K562 (cell line): Measurements from ENCODE around the gene MAGI1. TPM values are rescaled to one million over a fixed set of nuclear protein-coding genes. Genes with fewer than 3 reads are reported as not detected.

ENCODE experiments used
- ATAC-seq: fragments of 200-7000 bp; cut with Tn5 transposase; 3 replicates; pipeline ENCODE4 v1.9.1; 2020; ENCODE audit warnings: moderate library complexity
- BruUV-seq: library from RNA; stranded (reverse); fragments of 400-500 nt; replicated peaks from 2 replicates; lab custom pipeline; 2021; lab: Mats Ljungman, UMichigan
- CTCF ChIA-PET: fragments of 300-600 bp; formaldehyde crosslinking; extraction: SDS; loops from one replicate; lab custom pipeline; 2021; ENCODE audit warnings: low intra/inter-chr PET ratio; lab: Yijun Ruan, JAX
- POLR2A ChIA-PET: fragments of 300-600, 350-650 bp; sonication (Branson Sonifier 250); formaldehyde crosslinking; extraction: SDS; loops from one replicate; lab custom pipeline; 2021; ENCODE audit warnings: antibody characterized with exemption, inconsistent platforms; lab: Yijun Ruan, JAX
- DNase-seq, 4 experiments: peaks; one replicate each; pipeline versions ENCODE4 v3.0.0 to v3.0.0-alpha.2; 2011 to 2018; ENCODE audit warnings: low spot score in 3 of 4, mixed read lengths in 3 of 4; ENCODE audit errors: extremely low read depth in 1 of 4
- FAIRE-seq: peaks from 2 replicates; lab custom pipeline; 2011; peaks lifted over from hg19 to GRCh38; lab: Jason Lieb, UNC
- H2AFZ ChIP-seq: 2 replicates; pipeline ENCODE4 v1.6.0; 2011; ENCODE audit warnings: low read depth, low read length, control low read depth, inconsistent platforms
- H3K27ac ChIP-seq: fragments of 200-600 bp; 3 replicates; pipeline ENCODE4 v1.8.0; 2011; ENCODE audit warnings: low read depth, mild to moderate bottlenecking, control low read depth, inconsistent platforms, low read length, moderate library complexity, mixed read lengths; ENCODE audit errors: extremely low read depth
- H3K27me3 ChIP-seq, 2 experiments: fragments of 300-600 bp in 1 of 2; 2 replicates in 1 of 2; 3 replicates in 1 of 2; pipeline versions ENCODE4 v1.6.0 to v1.8.0; 2011; ENCODE audit warnings: inconsistent platforms in 2 of 2, low read length in 2 of 2, mild to moderate bottlenecking in 1 of 2, mixed read lengths in 1 of 2, moderate library complexity in 1 of 2; ENCODE audit not compliant: control insufficient read depth in 2 of 2, insufficient read depth in 2 of 2
- H3K36me3 ChIP-seq: fragments of 300-600 bp; 3 replicates; pipeline ENCODE4 v1.8.0; 2011; ENCODE audit warnings: mild to moderate bottlenecking, low read length, inconsistent platforms; ENCODE audit not compliant: control insufficient read depth, insufficient read depth
- H3K4me1 ChIP-seq, 2 experiments: fragments of 200-600 bp in 1 of 2; replicated peaks in 1 of 2; 2 replicates in 1 of 2; 3 replicates in 1 of 2; pipeline versions ENCODE4 v1.5.1 to v1.8.0; 2011; ENCODE audit warnings: inconsistent platforms in 2 of 2, low read length in 2 of 2, mild to moderate bottlenecking in 1 of 2, mixed read lengths in 1 of 2, moderate library complexity in 1 of 2; ENCODE audit not compliant: control insufficient read depth in 2 of 2, insufficient read depth in 2 of 2
- H3K4me2 ChIP-seq: 2 replicates; pipeline ENCODE4 v1.6.1; 2011; ENCODE audit warnings: low read length, control low read depth, inconsistent platforms, mixed read lengths; ENCODE audit not compliant: insufficient read depth
- H3K4me3 ChIP-seq: fragments of 200-600 bp; sonication (generic), shearing (Covaris generic); 2 replicates; pipeline ENCODE4 v1.5.1; 2016; ENCODE audit warnings: control low read depth, inconsistent platforms
- H3K79me2 ChIP-seq: fragments of 200-600 bp; 3 replicates; pipeline ENCODE4 v1.8.0; 2011; ENCODE audit warnings: low read length, inconsistent platforms; ENCODE audit not compliant: control insufficient read depth, insufficient read depth
- H3K9ac ChIP-seq, 2 experiments: 2 replicates each; pipeline versions ENCODE4 v1.6.0 to v1.6.1; 2011; ENCODE audit warnings: low read depth in 2 of 2, low read length in 2 of 2, control low read depth in 1 of 2, inconsistent platforms in 1 of 2, mild to moderate bottlenecking in 1 of 2, mixed read lengths in 1 of 2; ENCODE audit not compliant: insufficient read depth in 1 of 2
- H3K9me1 ChIP-seq: one replicate; pipeline ENCODE4 v1.6.0; 2011; ENCODE audit warnings: inconsistent platforms, mild to moderate bottlenecking, low read length, moderate library complexity; ENCODE audit not compliant: control insufficient read depth, insufficient read depth
- H3K9me3 ChIP-seq: replicated peaks from 2 replicates; pipeline ENCODE4 v1.5.1; 2011; ENCODE audit warnings: low read depth, low read length, inconsistent platforms; ENCODE audit not compliant: control insufficient read depth, insufficient read depth
- H4K20me1 ChIP-seq: replicated peaks from 2 replicates; pipeline ENCODE4 v1.6.1; 2011; ENCODE audit warnings: low read length, inconsistent platforms, mixed read lengths; ENCODE audit not compliant: control insufficient read depth, insufficient read depth
- BACH1 ChIP-seq: fragments of 200-800 bp; sonication (Bioruptor generic); IDR thresholded peaks from 2 replicates; pipeline ENCODE4 v1.6.1; 2016; ENCODE audit warnings: missing genetic modification characterization, missing compliant biosample characterization
- CBX1 ChIP-seq: sonication (generic); IDR thresholded peaks from 2 replicates; pipeline ENCODE4 v1.6.1; 2016; ENCODE audit warnings: antibody characterized with exemption, low read depth, mild to moderate bottlenecking
- CHD4 ChIP-seq: fragments of 200-600 bp; sonication (generic); IDR thresholded peaks from 3 replicates; pipeline ENCODE4 v1.6.1; 2012; ENCODE audit warnings: low read depth, mild to moderate bottlenecking, mixed read lengths, low read length, inconsistent platforms; ENCODE audit not compliant: insufficient read depth, insufficient replicate concordance, poor library complexity, severe bottlenecking
- CREB1 ChIP-seq, 2 experiments: sonication (generic) in 1 of 2; formaldehyde crosslinking in 1 of 2; IDR thresholded peaks; 2 replicates each; pipeline versions ENCODE4 v1.6.1 to v1.8.0; 2012 to 2022; ENCODE audit warnings: inconsistent platforms in 1 of 2, mild to moderate bottlenecking in 1 of 2, missing genetic modification reagents in 1 of 2, moderate library complexity in 1 of 2
- ETV6 ChIP-seq, 3 experiments: fragments of 150-350 bp in 1 of 3; sonication (generic) in 1 of 3; formaldehyde crosslinking in 1 of 3; IDR thresholded peaks; 2 replicates each; pipeline versions ENCODE4 v1.6.1 to v1.8.0; 2014 to 2022; ENCODE audit warnings: borderline replicate concordance in 2 of 3, low read depth in 2 of 3, antibody characterized with exemption in 1 of 3, low read length in 1 of 3, mild to moderate bottlenecking in 1 of 3, missing genetic modification reagents in 1 of 3
- PHF21A ChIP-seq: fragments of 450-650 bp; IDR thresholded peaks from 2 replicates; pipeline ENCODE4 v1.6.1; 2017; ENCODE audit warnings: low read depth, borderline replicate concordance
- RBM15 ChIP-seq: fragments of 200-400 bp; formaldehyde crosslinking; IDR thresholded peaks from 2 replicates; pipeline ENCODE4 v1.6.1; 2018; ENCODE audit warnings: mild to moderate bottlenecking, low read length, moderate library complexity; ENCODE audit not compliant: insufficient read depth
- SMARCC2 ChIP-seq: fragments of 450-650 bp; IDR thresholded peaks from 2 replicates; pipeline ENCODE4 v1.6.1; 2017; ENCODE audit warnings: antibody characterized with exemption, moderate library complexity, mild to moderate bottlenecking, low read depth
- ZFP1 ChIP-seq: fragments of 450-650 bp; formaldehyde crosslinking; IDR thresholded peaks from 2 replicates; pipeline ENCODE4 v1.4.0; 2020; ENCODE audit warnings: mild to moderate bottlenecking, mixed read lengths
- ZFPM2 ChIP-seq: fragments of 250-450 bp; sonication (Bioruptor Pico); IDR thresholded peaks from 2 replicates; pipeline ENCODE4 v1.5.1; 2022; ENCODE audit warnings: mild to moderate bottlenecking
- WGBS: fragments of 100-300 bp; shearing (Covaris generic); methylation state at CpG from one replicate; pipeline ENCODE4 v1.1.6; 2016; ENCODE audit warnings: low coverage, mixed read lengths; ENCODE audit not compliant: insufficient coverage; ENCODE audit errors: missing lambda C conversion rate; 5-methylcytosine and 5-hydroxymethylcytosine counted together
- in situ Hi-C: fragments of 300-500 bp; cut with MboI; formaldehyde crosslinking; loops from 4 replicates; pipeline ENCODE4 v1.15.0; 2018; ENCODE audit warnings: inconsistent platforms, mixed read lengths
- intact Hi-C: fragments of 100-400 bp; cut with micrococcal nuclease; formaldehyde crosslinking; loops from 2 replicates; pipeline ENCODE4 v1.14.2; 2022
- polyA plus RNA-seq, 8 experiments: library from polyadenylated mRNA; depleted of rRNA in 4 of 8; stranded (reverse) in 5 of 8; unstranded in 3 of 8; fragments of >200 nt; fragmentation: Nextera tagmentation in 2 of 8; fragmentation: Illumina TruSeq in 1 of 8; extraction: Ambion mirVana in 2 of 8; extraction: Trizol in 1 of 8; gene quantifications; 2 replicates each; pipeline versions ENCODE4 v1.2.1 to v1.2.3, GENCODE V29; 2011 to 2014; ENCODE audit warnings: inconsistent platforms in 1 of 8, missing spikeins in 1 of 8
- total RNA-seq, 7 experiments: library from RNA; depleted of rRNA in 6 of 7; stranded (reverse); fragments of >200 nt in 6 of 7; fragmentation: Illumina TruSeq in 2 of 7; extraction: Trizol in 2 of 7; gene quantifications; 2 replicates each; pipeline versions ENCODE4 v1.2.1 to v1.2.3, GENCODE V29; 2011 to 2021; ENCODE audit warnings: low replicate concordance in 1 of 7
- TF ChIP-seq, protein P1 (sequence below): sonication (generic); formaldehyde crosslinking; IDR thresholded peaks from 2 replicates; pipeline ENCODE4 v1.8.1; 2022; ENCODE audit warnings: missing genetic modification reagents
- TF ChIP-seq, protein P2 (sequence below), 2 experiments: fragments of 150-350 bp in 1 of 2; IDR thresholded peaks; 2 replicates each; pipeline ENCODE4 v1.6.1; 2012 to 2016; ENCODE audit warnings: low read depth in 2 of 2, low read length in 2 of 2, mild to moderate bottlenecking in 1 of 2, moderate library complexity in 1 of 2
- TF ChIP-seq, protein P3 (sequence below), 2 experiments: IDR thresholded peaks; 2 replicates each; pipeline ENCODE4 v1.6.1; 2011; ENCODE audit warnings: borderline replicate concordance in 1 of 2, control low read depth in 1 of 2, low read depth in 1 of 2, low read length in 1 of 2, mild to moderate bottlenecking in 1 of 2, mixed read lengths in 1 of 2, moderate library complexity in 1 of 2; ENCODE audit not compliant: insufficient read depth in 1 of 2, insufficient read length in 1 of 2, poor library complexity in 1 of 2, severe bottlenecking in 1 of 2; ENCODE audit errors: extremely low read depth in 1 of 2

Gene MAGI1
- total and polyA plus RNA-seq, 9 of the 15 experiments (the other 6 are each of a cell fraction or from before 2014, with no cell fraction given): 7.8 to 59.4 (median 43.2) TPM

DNA sequence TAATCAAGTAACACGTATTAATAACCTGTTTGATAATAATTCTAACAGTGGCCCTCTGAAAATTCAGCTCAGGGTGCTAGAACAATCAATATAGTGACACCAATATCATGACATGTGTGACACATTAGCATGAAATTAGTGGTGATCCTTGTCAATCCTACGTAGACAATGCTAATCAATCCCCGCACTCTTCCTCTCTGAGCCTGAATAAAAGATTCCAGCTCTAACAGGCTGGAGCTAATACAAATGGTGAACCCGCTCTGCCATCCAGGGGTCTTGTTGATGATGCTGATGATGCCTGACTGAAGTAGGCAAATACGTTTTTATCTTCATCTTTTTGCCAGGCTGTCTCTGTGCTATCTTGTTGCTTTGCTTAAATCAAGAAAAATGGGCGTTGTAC, 462.5 kb downstream of the MAGI1 start:
- no TSS peak for BruUV-seq
- H3K79me2 ChIP-seq: peaks cover 82% of the 10 kb centered on the region
- no peaks in the 10 kb centered on the region for H3K27me3 ChIP-seq
- no peaks in the 10 kb centered on the region for H4K20me1 ChIP-seq
- ATAC-seq: no peak; the same call in 2 of the 3 replicates
- ChIA-PET POLR2A (interaction anchor here (0.6 kb wide), 1 partner anchor 11 kb away, joined by 4 read pairs; no protein-coding TSS in a partner anchor), CTCF (no interaction called here)
- intact Hi-C loops (no loop called here), in situ Hi-C loops (no loop called here)
- peak overlapping the region; percentile 34; the same call in 1 of the 3 replicates for H3K27ac ChIP-seq
- FAIRE-seq: no peak
- H3K4me3 ChIP-seq: no peak overlapping the region
- H3K9me1 ChIP-seq: no peaks in the 10 kb centered on the region
- DNase-seq: no peak
- peaks cover 0 to 16% of the 10 kb centered on the region in 2 experiments; a peak in 2 of 5 replicates for H3K4me1 ChIP-seq
- no peaks in the 10 kb centered on the region; the same call in 1 of the 2 replicates for H3K9me3 ChIP-seq
- H3K9ac ChIP-seq: no peak overlapping the region
- H2AFZ ChIP-seq: peak overlapping the region; percentile 53; the same call in 1 of the 2 replicates
- H3K4me2 ChIP-seq: no peak overlapping the region; the same call in 1 of the 2 replicates
- WGBS: 63% methylated on average over 6 of the region's 6 CpGs
- no peaks in the 10 kb centered on the region for H3K36me3 ChIP-seq
- TF ChIP-seq, protein P1, sequence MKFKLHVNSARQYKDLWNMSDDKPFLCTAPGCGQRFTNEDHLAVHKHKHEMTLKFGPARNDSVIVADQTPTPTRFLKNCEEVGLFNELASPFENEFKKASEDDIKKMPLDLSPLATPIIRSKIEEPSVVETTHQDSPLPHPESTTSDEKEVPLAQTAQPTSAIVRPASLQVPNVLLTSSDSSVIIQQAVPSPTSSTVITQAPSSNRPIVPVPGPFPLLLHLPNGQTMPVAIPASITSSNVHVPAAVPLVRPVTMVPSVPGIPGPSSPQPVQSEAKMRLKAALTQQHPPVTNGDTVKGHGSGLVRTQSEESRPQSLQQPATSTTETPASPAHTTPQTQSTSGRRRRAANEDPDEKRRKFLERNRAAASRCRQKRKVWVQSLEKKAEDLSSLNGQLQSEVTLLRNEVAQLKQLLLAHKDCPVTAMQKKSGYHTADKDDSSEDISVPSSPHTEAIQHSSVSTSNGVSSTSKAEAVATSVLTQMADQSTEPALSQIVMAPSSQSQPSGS (CRISPR knock-in tag): no peak
- TF ChIP-seq ETV6 (IDR thresholded peaks at IDR 0.05; ENCODE audit: borderline replicate concordance in 1 of 2, low read depth in 2 of 2, low read length in 1 of 2) (no peak), ETV6 (CRISPR knock-in tag; IDR thresholded peaks at IDR 0.05; ENCODE audit: borderline replicate concordance) (no peak), PHF21A (no peak), ZFPM2 (CRISPR knock-in tag) (no peak), CHD4 (no peak), CREB1 (IDR thresholded peaks at IDR 0.05) (no peak), CREB1 (CRISPR knock-in tag; IDR thresholded peaks at IDR 0.05) (no peak), CBX1 (no peak), RBM15 (no peak), ZFP1 (no peak), SMARCC2 (no peak), BACH1 (tag) (no peak)
- TF ChIP-seq, protein P2, sequence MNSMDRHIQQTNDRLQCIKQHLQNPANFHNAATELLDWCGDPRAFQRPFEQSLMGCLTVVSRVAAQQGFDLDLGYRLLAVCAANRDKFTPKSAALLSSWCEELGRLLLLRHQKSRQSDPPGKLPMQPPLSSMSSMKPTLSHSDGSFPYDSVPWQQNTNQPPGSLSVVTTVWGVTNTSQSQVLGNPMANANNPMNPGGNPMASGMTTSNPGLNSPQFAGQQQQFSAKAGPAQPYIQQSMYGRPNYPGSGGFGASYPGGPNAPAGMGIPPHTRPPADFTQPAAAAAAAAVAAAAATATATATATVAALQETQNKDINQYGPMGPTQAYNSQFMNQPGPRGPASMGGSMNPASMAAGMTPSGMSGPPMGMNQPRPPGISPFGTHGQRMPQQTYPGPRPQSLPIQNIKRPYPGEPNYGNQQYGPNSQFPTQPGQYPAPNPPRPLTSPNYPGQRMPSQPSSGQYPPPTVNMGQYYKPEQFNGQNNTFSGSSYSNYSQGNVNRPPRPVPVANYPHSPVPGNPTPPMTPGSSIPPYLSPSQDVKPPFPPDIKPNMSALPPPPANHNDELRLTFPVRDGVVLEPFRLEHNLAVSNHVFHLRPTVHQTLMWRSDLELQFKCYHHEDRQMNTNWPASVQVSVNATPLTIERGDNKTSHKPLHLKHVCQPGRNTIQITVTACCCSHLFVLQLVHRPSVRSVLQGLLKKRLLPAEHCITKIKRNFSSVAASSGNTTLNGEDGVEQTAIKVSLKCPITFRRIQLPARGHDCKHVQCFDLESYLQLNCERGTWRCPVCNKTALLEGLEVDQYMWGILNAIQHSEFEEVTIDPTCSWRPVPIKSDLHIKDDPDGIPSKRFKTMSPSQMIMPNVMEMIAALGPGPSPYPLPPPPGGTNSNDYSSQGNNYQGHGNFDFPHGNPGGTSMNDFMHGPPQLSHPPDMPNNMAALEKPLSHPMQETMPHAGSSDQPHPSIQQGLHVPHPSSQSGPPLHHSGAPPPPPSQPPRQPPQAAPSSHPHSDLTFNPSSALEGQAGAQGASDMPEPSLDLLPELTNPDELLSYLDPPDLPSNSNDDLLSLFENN (IDR thresholded peaks at IDR 0.05; ENCODE audit: low read depth in 2 of 2, low read length in 2 of 2): 0 out of 4 replicates have a peak, but pooled peaks of 1 of the 2 experiments have one; percentile 50
- TF ChIP-seq, protein P3, sequence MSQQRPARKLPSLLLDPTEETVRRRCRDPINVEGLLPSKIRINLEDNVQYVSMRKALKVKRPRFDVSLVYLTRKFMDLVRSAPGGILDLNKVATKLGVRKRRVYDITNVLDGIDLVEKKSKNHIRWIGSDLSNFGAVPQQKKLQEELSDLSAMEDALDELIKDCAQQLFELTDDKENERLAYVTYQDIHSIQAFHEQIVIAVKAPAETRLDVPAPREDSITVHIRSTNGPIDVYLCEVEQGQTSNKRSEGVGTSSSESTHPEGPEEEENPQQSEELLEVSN (IDR thresholded peaks at IDR 0.05; ENCODE audit: borderline replicate concordance in 1 of 2, extremely low read depth in 1 of 2, insufficient read depth in 1 of 2, insufficient read length in 1 of 2, low read depth in 1 of 2, low read length in 1 of 2, poor library complexity in 1 of 2, severe bottlenecking in 1 of 2): no peak
